HL-60 (cell line): ENCODE data around the gene ZNF22.

ENCODE experiments used
- CTCF ChIP-seq: IDR thresholded peaks from one replicate; pipeline ENCODE4 v1.5.1; 2011; ENCODE audit warnings: low read length, control low read depth, inconsistent platforms; ENCODE audit not compliant: insufficient read depth
- GABPA ChIP-seq: IDR thresholded peaks from 2 replicates; pipeline ENCODE4 v1.6.1; 2012; ENCODE audit warnings: low read depth

GRCh38 chr10:44972874-44973306 is 27.8 kb upstream of the ZNF22 start:
- TF ChIP-seq CTCF (no peak), GABPA (no peak)
